ENCODE results near the gene PHYHD1. TPM values are rescaled to one million over a fixed set of nuclear protein-coding genes. Genes with fewer than 3 reads are reported as not detected.

The PHYHD1 gene
- total and polyA plus RNA-seq, 10 donors = 7.2 to 22.3 (median 12.6) TPM

- no peak for DNase-seq
- Histone ChIP-seq H3K27ac (peak overlapping the region in 1 of 8 donors; percentile 1), H3K27me3 (replicated peaks in 1 of 7) (no peaks in the 10 kb centered on the region), H3K4me1 (peaks cover 26 to 88% (median 54%) of the 10 kb centered on the region in 6 donors), H3K9me3 (no peaks in the 10 kb centered on the region), H3K4me3 (no peak overlapping the region), H3K36me3 (peaks cover 0 to 63% (median 30%) of the 10 kb centered on the region in 6 donors)
- no peak for TF ChIP-seq POLR2AphosphoS5 (IDR thresholded peaks at IDR 0.05)
- TF ChIP-seq POLR2A (IDR thresholded peaks at IDR 0.05) = no peak
- TF ChIP-seq, protein P1, sequence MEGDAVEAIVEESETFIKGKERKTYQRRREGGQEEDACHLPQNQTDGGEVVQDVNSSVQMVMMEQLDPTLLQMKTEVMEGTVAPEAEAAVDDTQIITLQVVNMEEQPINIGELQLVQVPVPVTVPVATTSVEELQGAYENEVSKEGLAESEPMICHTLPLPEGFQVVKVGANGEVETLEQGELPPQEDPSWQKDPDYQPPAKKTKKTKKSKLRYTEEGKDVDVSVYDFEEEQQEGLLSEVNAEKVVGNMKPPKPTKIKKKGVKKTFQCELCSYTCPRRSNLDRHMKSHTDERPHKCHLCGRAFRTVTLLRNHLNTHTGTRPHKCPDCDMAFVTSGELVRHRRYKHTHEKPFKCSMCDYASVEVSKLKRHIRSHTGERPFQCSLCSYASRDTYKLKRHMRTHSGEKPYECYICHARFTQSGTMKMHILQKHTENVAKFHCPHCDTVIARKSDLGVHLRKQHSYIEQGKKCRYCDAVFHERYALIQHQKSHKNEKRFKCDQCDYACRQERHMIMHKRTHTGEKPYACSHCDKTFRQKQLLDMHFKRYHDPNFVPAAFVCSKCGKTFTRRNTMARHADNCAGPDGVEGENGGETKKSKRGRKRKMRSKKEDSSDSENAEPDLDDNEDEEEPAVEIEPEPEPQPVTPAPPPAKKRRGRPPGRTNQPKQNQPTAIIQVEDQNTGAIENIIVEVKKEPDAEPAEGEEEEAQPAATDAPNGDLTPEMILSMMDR (IDR thresholded peaks at IDR 0.05 in 8 of 11, conservative IDR thresholded peaks at IDR 0.05 in 3 of 11) = no peak
- intact Hi-C loops (cut with DNase I; ENCODE audit: low total_unique reads) = no loop called here
- WGBS, 5 donors = 77 to 85% (median 79%) methylated on average over 13 of the region's 13 CpGs
These were observed 34.4 kb upstream of the PHYHD1 start for GRCh38 chr9:128886211-128886891.

- intact Hi-C loops (cut with DNase I; ENCODE audit: low total_unique reads) = no loop called here
- Histone ChIP-seq H3K27me3 (replicated peaks in 1 of 7) (no peaks in the 10 kb centered on the region), H3K9me3 (no peaks in the 10 kb centered on the region), H3K27ac (peak overlapping the region in 3 of 8 donors; percentile 57 to 69 (median 61)), H3K4me1 (peaks cover 28 to 94% (median 58%) of the 10 kb centered on the region in 6 donors), H3K4me3 (no peak overlapping the region), H3K36me3 (peaks cover 0 to 70% (median 34%) of the 10 kb centered on the region in 6 donors)
- no peak for TF ChIP-seq POLR2AphosphoS5 (IDR thresholded peaks at IDR 0.05)
- TF ChIP-seq, protein P1 (IDR thresholded peaks at IDR 0.05 in 8 of 11, conservative IDR thresholded peaks at IDR 0.05 in 3 of 11) = no peak
- no peak for TF ChIP-seq POLR2A (IDR thresholded peaks at IDR 0.05)
- no peak for DNase-seq
- 96 to 99% (median 99%) methylated on average over 3 of the region's 3 CpGs for WGBS, 5 donors
These were observed 33.7 kb upstream of the PHYHD1 start for GRCh38 chr9:128887049-128887448.

DNA sequence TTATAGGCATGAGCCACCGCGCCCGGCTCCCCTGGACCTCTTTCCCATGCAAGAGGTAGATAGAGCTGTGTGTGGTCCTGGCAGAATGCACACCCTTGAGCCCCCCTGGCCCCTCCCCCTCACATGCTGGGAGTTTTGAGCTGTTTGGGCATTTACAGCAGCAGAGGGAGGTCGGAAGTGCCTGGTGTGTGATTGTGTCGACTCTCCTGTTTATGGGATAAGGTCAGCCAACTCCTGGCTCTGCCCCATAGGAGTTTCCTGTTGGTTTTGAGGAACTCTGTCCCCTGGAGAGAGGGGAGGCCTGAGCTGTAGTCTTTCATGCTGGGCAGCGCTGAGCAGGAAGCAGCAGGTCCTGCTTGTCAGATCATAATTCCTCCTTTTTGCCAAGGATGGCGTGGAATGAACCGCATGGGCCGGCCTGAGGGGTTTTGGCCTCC, 32.9 kb upstream of the PHYHD1 start:
- intact Hi-C loops (cut with DNase I; ENCODE audit: low total_unique reads) = no loop called here
- peaks cover 0 to 79% (median 34%) of the 10 kb centered on the region in 6 donors for H3K36me3 ChIP-seq
- peak overlapping the region in 7 of 8 donors; percentile 4 to 69 (median 57) for H3K27ac ChIP-seq
- H3K4me3 ChIP-seq = no peak overlapping the region
- H3K4me1 ChIP-seq = peaks cover 32 to 96% (median 62%) of the 10 kb centered on the region in 6 donors
- TF ChIP-seq POLR2A (IDR thresholded peaks at IDR 0.05) (no peak), POLR2AphosphoS5 (IDR thresholded peaks at IDR 0.05) (peak in 2 of 3 donors; percentile 32 to 45)
- TF ChIP-seq, protein P1 (IDR thresholded peaks at IDR 0.05 in 8 of 11, conservative IDR thresholded peaks at IDR 0.05 in 3 of 11) = no peak
- H3K9me3 ChIP-seq = no peaks in the 10 kb centered on the region
- no peaks in the 10 kb centered on the region for H3K27me3 ChIP-seq (replicated peaks in 1 of 7)
- DNase-seq = no peak
- 51 to 60% (median 57%) methylated on average over 8 to 9 of the region's 9 CpGs for WGBS, 5 donors

Measured in spleen (tissue), 11 donors.